MM.1S (cell line): ENCODE data around the gene SNX21.

Experiments
- CTCF ChIP-seq: fragments of 300-600 bp; sonication (generic); IDR thresholded peaks from 2 replicates; pipeline ENCODE4 v1.5.1; 2016; ENCODE audit warnings: antibody characterized with exemption, low read length, mixed read lengths
- EZH2 ChIP-seq: fragments of 300-600 bp; sonication (generic); optimal IDR thresholded peaks from 2 replicates; pipeline ENCODE3; 2017; ENCODE audit warnings: low read depth, mild to moderate bottlenecking, antibody characterized with exemption, low read length, mixed read lengths
- EZH2phosphoT487 ChIP-seq: fragments of 300-600 bp; sonication (generic); IDR thresholded peaks from 2 replicates; pipeline ENCODE4 v1.6.1; 2018; ENCODE audit warnings: antibody characterized with exemption, low read length

GRCh38 chr20:45836841-45837240 is 3.2 kb downstream of the SNX21 start:
- TF ChIP-seq CTCF (no peak), EZH2 (no peak), EZH2phosphoT487 (no peak)
